ENCODE data around the gene LRRC4.

The LRRC4 gene

GRCh38 chr7:128059143-128059988, 28.1 kb upstream of the LRRC4 start:
- DNase-seq (ENCODE audit: low read depth, low spot score), result no peak

GRCh38 chr7:128057909-128058308, 26.7 kb upstream of the LRRC4 start:
- no peak for DNase-seq (ENCODE audit: low read depth, low spot score)

- no peak for DNase-seq (ENCODE audit: low read depth, low spot score)
Measured at GRCh38 chr7:128056901-128057300, 25.7 kb upstream of the LRRC4 start.

GRCh38 chr7:128055637-128056036, 24.4 kb upstream of the LRRC4 start:
- DNase-seq (ENCODE audit: low read depth, low spot score), result no peak

GRCh38 chr7:128054511-128054910, 23.3 kb upstream of the LRRC4 start:
- no peak for DNase-seq (ENCODE audit: low read depth, low spot score)

GRCh38 chr7:128053991-128054390, 22.8 kb upstream of the LRRC4 start:
- no peak for DNase-seq (ENCODE audit: low read depth, low spot score)

GRCh38 chr7:128053023-128053422, 21.8 kb upstream of the LRRC4 start:
- DNase-seq (ENCODE audit: low read depth, low spot score), result no peak

- no peak for DNase-seq (ENCODE audit: low read depth, low spot score)
Measured at GRCh38 chr7:128052404-128052803, 21.2 kb upstream of the LRRC4 start.

- DNase-seq (ENCODE audit: low read depth, low spot score), result no peak
Measured at GRCh38 chr7:128045766-128046165, 14.5 kb upstream of the LRRC4 start.

- DNase-seq (ENCODE audit: low read depth, low spot score), result no peak
Measured at GRCh38 chr7:128045158-128045557, 13.9 kb upstream of the LRRC4 start.

GRCh38 chr7:128044064-128044463, 12.8 kb upstream of the LRRC4 start:
- DNase-seq (ENCODE audit: low read depth, low spot score), result no peak

GRCh38 chr7:128042012-128042411, 10.8 kb upstream of the LRRC4 start:
- no peak for DNase-seq (ENCODE audit: low read depth, low spot score)

GRCh38 chr7:128041203-128041602, 10.0 kb upstream of the LRRC4 start:
- DNase-seq (ENCODE audit: low read depth, low spot score), result peak; percentile 47

GRCh38 chr7:128040205-128040604, 9.0 kb upstream of the LRRC4 start:
- DNase-seq (ENCODE audit: low read depth, low spot score), result no peak

GRCh38 chr7:128039544-128039953, 8.3 kb upstream of the LRRC4 start:
- DNase-seq (ENCODE audit: low read depth, low spot score), result no peak

GRCh38 chr7:128037880-128038619, 6.8 kb upstream of the LRRC4 start:
- DNase-seq (ENCODE audit: low read depth, low spot score), result no peak

GRCh38 chr7:128037081-128037480, 5.8 kb upstream of the LRRC4 start:
- DNase-seq (ENCODE audit: low read depth, low spot score), result no peak

- no peak for DNase-seq (ENCODE audit: low read depth, low spot score)
Measured at GRCh38 chr7:128036226-128036940, 5.1 kb upstream of the LRRC4 start.

- no peak for DNase-seq (ENCODE audit: low read depth, low spot score)
Measured at GRCh38 chr7:128035712-128036111, 4.5 kb upstream of the LRRC4 start.

- no peak for DNase-seq (ENCODE audit: low read depth, low spot score)
Measured at GRCh38 chr7:128034825-128035224, 3.6 kb upstream of the LRRC4 start.

GRCh38 chr7:128033246-128033645, 2.0 kb upstream of the LRRC4 start:
- DNase-seq (ENCODE audit: low read depth, low spot score), result no peak

- no peak for DNase-seq (ENCODE audit: low read depth, low spot score)
Measured at GRCh38 chr7:128032605-128033235, 1.5 kb upstream of the LRRC4 start.
